HL-60 (cell line): ENCODE measurements around the gene ESRRA.

Experiments used
- DNase-seq, 2 experiments: peaks; one replicate each; pipeline ENCODE4 v3.0.0-alpha.2; 2010 to 2020; ENCODE audit warnings: low read depth in 1 of 2, low spot score in 1 of 2
- H3K27ac ChIP-seq: fragments of 250-450 bp; sonication (Bioruptor Pico); replicated peaks from 2 replicates; pipeline ENCODE4 v1.5.1; 2020; ENCODE audit warnings: mild to moderate bottlenecking, moderate library complexity
- H3K27me3 ChIP-seq: fragments of 250-450 bp; sonication (Bioruptor Pico); 2 replicates; pipeline ENCODE4 v1.5.1; 2021; ENCODE audit warnings: mild to moderate bottlenecking, moderate library complexity; ENCODE audit not compliant: insufficient read depth, poor library complexity, severe bottlenecking
- H3K4me3 ChIP-seq: replicated peaks from 2 replicates; pipeline ENCODE4 v1.5.1; 2011; ENCODE audit warnings: mild to moderate bottlenecking, control low read depth, low read length; ENCODE audit not compliant: insufficient read depth
- GABPA ChIP-seq: IDR thresholded peaks from 2 replicates; pipeline ENCODE4 v1.6.1; 2012; ENCODE audit warnings: low read depth
- POLR2AphosphoS5 ChIP-seq: IDR thresholded peaks from 2 replicates; pipeline ENCODE4 v1.6.1; 2012; ENCODE audit warnings: low read depth
- SPI1 ChIP-seq: IDR thresholded peaks from 2 replicates; pipeline ENCODE4 v1.6.1; 2012; ENCODE audit warnings: low read depth, mild to moderate bottlenecking, borderline replicate concordance
- TF ChIP-seq, protein P1 (sequence below): IDR thresholded peaks from one replicate; pipeline ENCODE4 v1.5.1; 2011; ENCODE audit warnings: low read length, control low read depth, inconsistent platforms; ENCODE audit not compliant: insufficient read depth
- TF ChIP-seq, protein P2 (sequence below): IDR thresholded peaks from 2 replicates; pipeline ENCODE4 v1.6.1; 2012; ENCODE audit warnings: low read depth; ENCODE audit not compliant: insufficient replicate concordance

Gene ESRRA

GRCh38 chr11:64288353-64288750 is 17.0 kb upstream of the ESRRA start:
- TF ChIP-seq, protein P1, sequence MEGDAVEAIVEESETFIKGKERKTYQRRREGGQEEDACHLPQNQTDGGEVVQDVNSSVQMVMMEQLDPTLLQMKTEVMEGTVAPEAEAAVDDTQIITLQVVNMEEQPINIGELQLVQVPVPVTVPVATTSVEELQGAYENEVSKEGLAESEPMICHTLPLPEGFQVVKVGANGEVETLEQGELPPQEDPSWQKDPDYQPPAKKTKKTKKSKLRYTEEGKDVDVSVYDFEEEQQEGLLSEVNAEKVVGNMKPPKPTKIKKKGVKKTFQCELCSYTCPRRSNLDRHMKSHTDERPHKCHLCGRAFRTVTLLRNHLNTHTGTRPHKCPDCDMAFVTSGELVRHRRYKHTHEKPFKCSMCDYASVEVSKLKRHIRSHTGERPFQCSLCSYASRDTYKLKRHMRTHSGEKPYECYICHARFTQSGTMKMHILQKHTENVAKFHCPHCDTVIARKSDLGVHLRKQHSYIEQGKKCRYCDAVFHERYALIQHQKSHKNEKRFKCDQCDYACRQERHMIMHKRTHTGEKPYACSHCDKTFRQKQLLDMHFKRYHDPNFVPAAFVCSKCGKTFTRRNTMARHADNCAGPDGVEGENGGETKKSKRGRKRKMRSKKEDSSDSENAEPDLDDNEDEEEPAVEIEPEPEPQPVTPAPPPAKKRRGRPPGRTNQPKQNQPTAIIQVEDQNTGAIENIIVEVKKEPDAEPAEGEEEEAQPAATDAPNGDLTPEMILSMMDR: no peak
- no peak for TF ChIP-seq GABPA
- TF ChIP-seq, protein P2, sequence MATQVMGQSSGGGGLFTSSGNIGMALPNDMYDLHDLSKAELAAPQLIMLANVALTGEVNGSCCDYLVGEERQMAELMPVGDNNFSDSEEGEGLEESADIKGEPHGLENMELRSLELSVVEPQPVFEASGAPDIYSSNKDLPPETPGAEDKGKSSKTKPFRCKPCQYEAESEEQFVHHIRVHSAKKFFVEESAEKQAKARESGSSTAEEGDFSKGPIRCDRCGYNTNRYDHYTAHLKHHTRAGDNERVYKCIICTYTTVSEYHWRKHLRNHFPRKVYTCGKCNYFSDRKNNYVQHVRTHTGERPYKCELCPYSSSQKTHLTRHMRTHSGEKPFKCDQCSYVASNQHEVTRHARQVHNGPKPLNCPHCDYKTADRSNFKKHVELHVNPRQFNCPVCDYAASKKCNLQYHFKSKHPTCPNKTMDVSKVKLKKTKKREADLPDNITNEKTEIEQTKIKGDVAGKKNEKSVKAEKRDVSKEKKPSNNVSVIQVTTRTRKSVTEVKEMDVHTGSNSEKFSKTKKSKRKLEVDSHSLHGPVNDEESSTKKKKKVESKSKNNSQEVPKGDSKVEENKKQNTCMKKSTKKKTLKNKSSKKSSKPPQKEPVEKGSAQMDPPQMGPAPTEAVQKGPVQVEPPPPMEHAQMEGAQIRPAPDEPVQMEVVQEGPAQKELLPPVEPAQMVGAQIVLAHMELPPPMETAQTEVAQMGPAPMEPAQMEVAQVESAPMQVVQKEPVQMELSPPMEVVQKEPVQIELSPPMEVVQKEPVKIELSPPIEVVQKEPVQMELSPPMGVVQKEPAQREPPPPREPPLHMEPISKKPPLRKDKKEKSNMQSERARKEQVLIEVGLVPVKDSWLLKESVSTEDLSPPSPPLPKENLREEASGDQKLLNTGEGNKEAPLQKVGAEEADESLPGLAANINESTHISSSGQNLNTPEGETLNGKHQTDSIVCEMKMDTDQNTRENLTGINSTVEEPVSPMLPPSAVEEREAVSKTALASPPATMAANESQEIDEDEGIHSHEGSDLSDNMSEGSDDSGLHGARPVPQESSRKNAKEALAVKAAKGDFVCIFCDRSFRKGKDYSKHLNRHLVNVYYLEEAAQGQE: no peak
- TF ChIP-seq SPI1: no peak
- TF ChIP-seq POLR2AphosphoS5: no peak
- H3K27ac ChIP-seq: no peak overlapping the region
- peaks cover 25% of the 10 kb centered on the region for H3K27me3 ChIP-seq
- no peak overlapping the region for H3K4me3 ChIP-seq
- DNase-seq: no peak

- TF ChIP-seq, protein P2: no peak
- no peak for DNase-seq
- H3K27me3 ChIP-seq: peaks cover 31% of the 10 kb centered on the region
Observed at GRCh38 chr11:64289002-64289564, 16.2 kb upstream of the ESRRA start.

DNA sequence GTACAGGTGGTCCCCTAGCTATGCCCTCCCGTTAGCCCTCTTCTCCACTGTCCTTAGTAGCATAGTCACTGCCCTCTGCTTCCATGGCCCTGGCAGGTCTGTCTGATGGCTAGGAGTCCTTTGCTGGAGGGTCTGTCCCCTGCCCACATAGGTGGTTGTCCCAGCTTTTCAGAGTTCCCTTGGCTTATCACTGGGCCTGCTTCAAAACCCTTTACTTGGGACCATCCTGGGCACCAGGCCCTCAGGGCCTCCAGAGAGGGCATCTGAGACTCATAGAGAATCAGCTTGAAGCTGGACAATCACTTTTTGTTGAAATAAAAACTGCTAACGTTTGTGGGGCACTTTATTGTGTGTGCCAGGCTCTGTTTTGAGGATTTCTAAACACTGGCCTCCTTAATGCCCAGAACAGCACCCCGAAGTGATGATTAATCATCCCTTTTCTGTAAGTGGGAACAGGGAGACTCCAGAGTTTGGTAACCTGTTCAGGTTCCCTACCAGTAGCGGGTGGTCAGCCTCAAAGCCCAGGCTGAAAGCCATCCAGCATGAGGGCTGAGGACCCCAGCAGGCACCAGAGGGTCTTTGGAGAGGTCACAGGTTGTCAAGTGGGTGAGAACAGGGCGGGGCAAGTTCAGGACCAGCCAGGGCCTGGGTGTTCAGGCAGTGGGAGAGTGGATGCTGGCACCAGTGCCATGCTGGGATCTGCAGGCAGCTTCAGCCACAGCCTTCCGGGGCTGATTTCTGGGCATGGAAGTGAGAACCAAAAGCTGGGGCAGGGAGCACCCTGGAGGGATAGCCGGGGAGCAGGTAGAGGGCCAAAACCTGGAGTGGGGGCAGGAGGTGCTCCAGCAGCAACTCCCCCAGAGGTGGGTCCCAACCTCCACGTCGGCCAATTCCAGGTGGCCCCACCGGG is 14.7 kb upstream of the ESRRA start:
- Histone ChIP-seq H3K27me3 (peaks cover 42% of the 10 kb centered on the region), H3K4me3 (no peak overlapping the region), H3K27ac (no peak overlapping the region)
- DNase-seq: no peak
- TF ChIP-seq POLR2AphosphoS5 (no peak), GABPA (no peak), SPI1 (no peak)
- TF ChIP-seq, protein P1: no peak
- TF ChIP-seq, protein P2: no peak

More at GRCh38 chr11:64289002-64289564, 16.2 kb upstream of the ESRRA start:
- Histone ChIP-seq H3K4me3 (no peak overlapping the region), H3K27ac (no peak overlapping the region)
